GM23338 (cell line): ENCODE data around the gene CIC. TPM values are rescaled to one million over a fixed set of nuclear protein-coding genes. Genes with fewer than 3 reads are reported as not detected.

ENCODE experiments used
- ATAC-seq: fragments of 200-7000 bp; cut with Tn5 transposase; 3 replicates; pipeline ENCODE4 v1.9.1; 2020
- DNase-seq: peaks from one replicate; pipeline ENCODE4 v3.0.0-alpha.2; 2015; ENCODE audit warnings: low spot score
- H2AFZ ChIP-seq: fragments of 200-600 bp; sonication (generic); 2 replicates; pipeline ENCODE4 v1.8.0; 2016; ENCODE audit warnings: antibody characterized with exemption, mild to moderate bottlenecking, moderate library complexity
- H3F3A ChIP-seq: fragments of 200-600 bp; sonication (generic); replicated peaks from 2 replicates; pipeline ENCODE4 v1.8.0; 2017; ENCODE audit warnings: antibody characterized with exemption, mixed run types, low read depth
- H3K27ac ChIP-seq: fragments of 200-600 bp; sonication (generic); 2 replicates; pipeline ENCODE4 v1.6.1; 2016; ENCODE audit warnings: low read depth
- H3K27me3 ChIP-seq: fragments of 200-600 bp; sonication (generic); 2 replicates; pipeline ENCODE4 v1.8.0; 2016; ENCODE audit warnings: mild to moderate bottlenecking, mixed run types, moderate library complexity; ENCODE audit not compliant: insufficient read depth
- H3K36me3 ChIP-seq: fragments of 200-600 bp; sonication (generic); 2 replicates; pipeline ENCODE4 v1.8.0; 2016; ENCODE audit warnings: mild to moderate bottlenecking; ENCODE audit not compliant: insufficient read depth
- H3K4me1 ChIP-seq: fragments of 200-600 bp; sonication (generic); 2 replicates; pipeline ENCODE4 v1.8.0; 2016; ENCODE audit warnings: mild to moderate bottlenecking, moderate library complexity; ENCODE audit not compliant: insufficient read depth
- H3K4me2 ChIP-seq: fragments of 200-600 bp; sonication (generic); 2 replicates; pipeline ENCODE4 v1.7.1; 2017; ENCODE audit warnings: mixed run types
- H3K4me3 ChIP-seq: fragments of 200-600 bp; sonication (generic); 2 replicates; pipeline ENCODE4 v1.6.1; 2016; ENCODE audit warnings: mixed run types
- H3K79me2 ChIP-seq: fragments of 200-600 bp; sonication (generic); replicated peaks from 2 replicates; pipeline ENCODE4 v1.8.0; 2017; ENCODE audit warnings: mild to moderate bottlenecking; ENCODE audit not compliant: insufficient read depth
- H3K9me2 ChIP-seq: fragments of 200-600 bp; sonication (generic); 2 replicates; pipeline ENCODE4 v1.8.0; 2017; ENCODE audit not compliant: insufficient read depth
- H4K20me1 ChIP-seq: fragments of 200-600 bp; sonication (generic); replicated peaks from 2 replicates; pipeline ENCODE4 v1.8.0; 2017; ENCODE audit warnings: mild to moderate bottlenecking; ENCODE audit not compliant: insufficient read depth
- H3K27ac Mint-ChIP-seq: 2 replicates; pipeline ENCODE4 v1.8.0; 2020; ENCODE audit warnings: inconsistent platforms, mild to moderate bottlenecking, moderate library complexity, mixed read lengths
- H3K27me3 Mint-ChIP-seq: 3 replicates; pipeline ENCODE4 v1.8.0; 2022; ENCODE audit warnings: low read depth, mild to moderate bottlenecking, moderate library complexity, mixed read lengths, inconsistent platforms; ENCODE audit not compliant: insufficient read depth, poor library complexity
- H3K36me3 Mint-ChIP-seq: 3 replicates; pipeline ENCODE4 v1.8.0; 2021; ENCODE audit warnings: low read depth, mild to moderate bottlenecking, inconsistent platforms, moderate library complexity, mixed read lengths
- H3K4me1 Mint-ChIP-seq: 3 replicates; pipeline ENCODE4 v1.8.0; 2020; ENCODE audit warnings: mild to moderate bottlenecking, inconsistent platforms, mixed read lengths
- H3K4me3 Mint-ChIP-seq: 3 replicates; pipeline ENCODE4 v1.8.0; 2021; ENCODE audit warnings: moderate library complexity, mild to moderate bottlenecking, inconsistent platforms, mixed read lengths
- H3K9me3 Mint-ChIP-seq: 3 replicates; pipeline ENCODE4 v1.8.0; 2020; ENCODE audit warnings: moderate library complexity, mild to moderate bottlenecking, inconsistent platforms, mixed read lengths
- CREB1 ChIP-seq: fragments of 250-450 bp; sonication (Bioruptor Pico); IDR thresholded peaks from 2 replicates; pipeline ENCODE4 v1.5.0; 2020; ENCODE audit warnings: low read depth, mild to moderate bottlenecking, moderate library complexity
- EZH2 ChIP-seq: fragments of 200-600 bp; sonication (generic); IDR thresholded peaks from one replicate; pipeline ENCODE4 v1.8.0; 2017; ENCODE audit warnings: antibody characterized with exemption, mild to moderate bottlenecking, low read depth; ENCODE audit not compliant: unreplicated experiment
- EZH2phosphoT487 ChIP-seq: fragments of 200-600 bp; sonication (generic); IDR thresholded peaks from one replicate; pipeline ENCODE4 v1.8.1; 2018; ENCODE audit warnings: antibody characterized with exemption; ENCODE audit not compliant: unreplicated experiment
- NANOG ChIP-seq: IDR thresholded peaks from 2 replicates; pipeline ENCODE4 v1.6.1; 2016; ENCODE audit warnings: antibody characterized with exemption, borderline replicate concordance
- POLR2AphosphoS5 ChIP-seq: IDR thresholded peaks from 2 replicates; pipeline ENCODE4 v1.6.1; 2016; ENCODE audit warnings: antibody characterized with exemption, low read depth
- ZNF114 ChIP-seq: fragments of 250-450 bp; sonication (Bioruptor Pico); IDR thresholded peaks from 2 replicates; pipeline ENCODE4 v1.5.0; 2020; ENCODE audit warnings: mild to moderate bottlenecking, moderate library complexity
- ZNF331 ChIP-seq: fragments of 250-450 bp; sonication (Bioruptor Pico); IDR thresholded peaks from 2 replicates; pipeline ENCODE4 v1.5.0; 2020; ENCODE audit warnings: low read depth, mild to moderate bottlenecking, moderate library complexity
- polyA plus RNA-seq: library from polyadenylated mRNA; unstranded; fragments of >200 nt; fragmentation: Nextera tagmentation; extraction: Ambion mirVana; gene quantifications from 2 replicates; pipeline ENCODE4 v1.2.1, GENCODE V29; 2016
- total RNA-seq: library from RNA; depleted of rRNA; stranded (reverse); fragments of >200 nt; shearing (Covaris generic); gene quantifications from 2 replicates; pipeline ENCODE4 v1.2.3, GENCODE V29; 2014
- TF ChIP-seq, protein P1 (sequence below): IDR thresholded peaks from one replicate; pipeline ENCODE4 v1.6.1; 2018; ENCODE audit warnings: antibody characterized with exemption; ENCODE audit not compliant: unreplicated experiment
- TF ChIP-seq, protein P2 (sequence below): IDR thresholded peaks from 2 replicates; pipeline ENCODE4 v1.6.1; 2016; ENCODE audit warnings: antibody characterized with exemption
- TF ChIP-seq, protein P3 (sequence below), 2 experiments: fragments of 200-600 bp in 1 of 2; sonication (generic) in 1 of 2; conservative IDR thresholded peaks; 2 replicates each; pipeline versions ENCODE4 v1.5.1 to v1.6.1; 2016 to 2017; ENCODE audit warnings: antibody characterized with exemption in 2 of 2, low read depth in 2 of 2, mild to moderate bottlenecking in 2 of 2, moderate library complexity in 1 of 2

The CIC gene
- total and polyA plus RNA-seq, 2 experiments from 2014 or later: 13.2 to 42.0 TPM

DNA sequence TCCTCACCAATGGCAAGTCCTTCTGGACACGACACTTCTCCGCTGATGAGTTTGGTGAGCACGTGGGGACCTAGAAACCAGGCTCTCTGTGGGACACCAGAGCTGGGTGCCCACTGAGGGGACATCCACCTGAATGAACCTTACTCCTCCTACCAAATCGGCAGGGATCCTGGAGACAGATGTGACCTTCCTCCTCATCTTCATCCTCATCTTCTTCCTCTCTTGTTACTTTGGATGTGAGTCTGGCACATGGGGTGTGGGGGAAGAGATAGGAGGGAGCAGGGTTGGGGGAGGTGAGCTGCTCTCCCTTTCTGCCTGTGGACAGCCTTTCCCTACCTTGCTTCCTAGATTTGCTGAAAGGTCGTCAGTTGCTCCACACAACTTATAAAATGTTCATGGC lies 46.0 kb downstream of the CIC start:
- DNase-seq: no peak
- Mint-ChIP-seq H3K27me3 (peaks cover 32% of the 10 kb centered on the region), H3K4me3 (no peak overlapping the region; the same call in 2 of the 3 replicates)

DNA sequence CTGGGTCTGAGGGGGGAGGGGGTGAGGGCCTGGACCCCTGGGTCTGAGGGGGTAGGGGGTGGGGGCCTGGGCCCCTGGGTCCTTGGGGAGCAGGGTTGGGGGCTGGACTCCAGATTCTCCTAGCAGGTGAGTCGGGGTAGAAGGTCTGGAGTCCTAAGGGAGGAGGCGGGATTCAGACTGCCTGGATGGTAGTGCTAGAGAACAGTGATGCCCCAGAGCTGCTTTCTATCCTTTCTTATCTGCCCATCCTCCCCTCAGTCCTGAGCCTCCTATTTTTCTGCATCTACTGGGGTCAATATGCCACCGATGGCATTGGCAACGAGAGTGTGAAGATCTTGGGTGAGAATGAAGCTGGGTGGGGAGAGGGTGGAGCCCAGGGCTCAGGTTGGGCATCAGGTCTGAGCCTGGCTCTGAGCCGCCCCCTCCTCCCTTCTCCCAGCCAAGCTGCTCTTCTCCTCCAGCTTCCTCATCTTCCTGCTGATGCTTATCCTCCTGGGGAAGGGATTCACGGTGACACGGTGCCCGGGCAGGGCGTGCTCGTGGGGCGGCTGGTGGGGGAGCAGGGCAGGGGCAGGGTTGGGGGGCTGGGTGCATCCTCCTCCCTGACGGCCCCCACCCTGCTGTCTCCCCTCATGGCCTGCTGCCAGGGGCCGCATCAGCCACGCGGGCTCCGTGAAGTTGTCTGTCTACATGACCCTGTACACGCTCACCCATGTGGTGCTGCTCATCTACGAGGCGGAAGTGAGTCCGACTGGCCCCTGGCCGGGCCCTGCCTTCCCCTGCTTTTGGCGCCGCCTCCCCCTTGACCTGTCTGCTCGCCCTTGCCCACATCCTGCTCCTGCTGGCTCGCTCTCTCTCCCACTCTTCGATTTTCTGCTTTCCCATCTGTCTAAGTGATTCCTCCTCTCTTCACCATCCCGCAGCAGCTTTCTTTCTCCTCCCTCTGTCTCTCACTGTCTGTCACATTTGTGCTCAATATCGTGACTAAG lies 47.5 kb downstream of the CIC start:
- Histone ChIP-seq H3K79me2 (no peaks in the 10 kb centered on the region), H3K27ac (no peak overlapping the region), H4K20me1 (no peaks in the 10 kb centered on the region), H2AFZ (no peak overlapping the region; the same call in 1 of the 2 replicates), H3K4me2 (no peak overlapping the region), H3K4me1 (peaks cover 5% of the 10 kb centered on the region; the same call in 1 of the 2 replicates), H3K27me3 (peaks cover 23% of the 10 kb centered on the region), H3K4me3 (no peak overlapping the region), H3K9me2 (no peaks in the 10 kb centered on the region), H3F3A (0 out of 2 replicates have a peak, but pooled peaks cover 15% of the 10 kb centered on the region), H3K36me3 (no peaks in the 10 kb centered on the region)
- Mint-ChIP-seq H3K27me3 (peaks cover 29% of the 10 kb centered on the region), H3K4me1 (peaks cover 15% of the 10 kb centered on the region), H3K4me3 (no peak overlapping the region; the same call in 2 of the 3 replicates), H3K27ac (no peak overlapping the region), H3K36me3 (no peaks in the 10 kb centered on the region), H3K9me3 (no peaks in the 10 kb centered on the region)
- TF ChIP-seq, protein P1, sequence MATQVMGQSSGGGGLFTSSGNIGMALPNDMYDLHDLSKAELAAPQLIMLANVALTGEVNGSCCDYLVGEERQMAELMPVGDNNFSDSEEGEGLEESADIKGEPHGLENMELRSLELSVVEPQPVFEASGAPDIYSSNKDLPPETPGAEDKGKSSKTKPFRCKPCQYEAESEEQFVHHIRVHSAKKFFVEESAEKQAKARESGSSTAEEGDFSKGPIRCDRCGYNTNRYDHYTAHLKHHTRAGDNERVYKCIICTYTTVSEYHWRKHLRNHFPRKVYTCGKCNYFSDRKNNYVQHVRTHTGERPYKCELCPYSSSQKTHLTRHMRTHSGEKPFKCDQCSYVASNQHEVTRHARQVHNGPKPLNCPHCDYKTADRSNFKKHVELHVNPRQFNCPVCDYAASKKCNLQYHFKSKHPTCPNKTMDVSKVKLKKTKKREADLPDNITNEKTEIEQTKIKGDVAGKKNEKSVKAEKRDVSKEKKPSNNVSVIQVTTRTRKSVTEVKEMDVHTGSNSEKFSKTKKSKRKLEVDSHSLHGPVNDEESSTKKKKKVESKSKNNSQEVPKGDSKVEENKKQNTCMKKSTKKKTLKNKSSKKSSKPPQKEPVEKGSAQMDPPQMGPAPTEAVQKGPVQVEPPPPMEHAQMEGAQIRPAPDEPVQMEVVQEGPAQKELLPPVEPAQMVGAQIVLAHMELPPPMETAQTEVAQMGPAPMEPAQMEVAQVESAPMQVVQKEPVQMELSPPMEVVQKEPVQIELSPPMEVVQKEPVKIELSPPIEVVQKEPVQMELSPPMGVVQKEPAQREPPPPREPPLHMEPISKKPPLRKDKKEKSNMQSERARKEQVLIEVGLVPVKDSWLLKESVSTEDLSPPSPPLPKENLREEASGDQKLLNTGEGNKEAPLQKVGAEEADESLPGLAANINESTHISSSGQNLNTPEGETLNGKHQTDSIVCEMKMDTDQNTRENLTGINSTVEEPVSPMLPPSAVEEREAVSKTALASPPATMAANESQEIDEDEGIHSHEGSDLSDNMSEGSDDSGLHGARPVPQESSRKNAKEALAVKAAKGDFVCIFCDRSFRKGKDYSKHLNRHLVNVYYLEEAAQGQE: no peak
- TF ChIP-seq, protein P2, sequence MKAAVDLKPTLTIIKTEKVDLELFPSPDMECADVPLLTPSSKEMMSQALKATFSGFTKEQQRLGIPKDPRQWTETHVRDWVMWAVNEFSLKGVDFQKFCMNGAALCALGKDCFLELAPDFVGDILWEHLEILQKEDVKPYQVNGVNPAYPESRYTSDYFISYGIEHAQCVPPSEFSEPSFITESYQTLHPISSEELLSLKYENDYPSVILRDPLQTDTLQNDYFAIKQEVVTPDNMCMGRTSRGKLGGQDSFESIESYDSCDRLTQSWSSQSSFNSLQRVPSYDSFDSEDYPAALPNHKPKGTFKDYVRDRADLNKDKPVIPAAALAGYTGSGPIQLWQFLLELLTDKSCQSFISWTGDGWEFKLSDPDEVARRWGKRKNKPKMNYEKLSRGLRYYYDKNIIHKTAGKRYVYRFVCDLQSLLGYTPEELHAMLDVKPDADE: no peak
- TF ChIP-seq EZH2 (no peak), NANOG (no peak), POLR2AphosphoS5 (no peak), CREB1 (CRISPR knock-in tag) (no peak), EZH2phosphoT487 (no peak), ZNF331 (CRISPR knock-in tag) (no peak), ZNF114 (CRISPR knock-in tag) (no peak)
- TF ChIP-seq, protein P3, sequence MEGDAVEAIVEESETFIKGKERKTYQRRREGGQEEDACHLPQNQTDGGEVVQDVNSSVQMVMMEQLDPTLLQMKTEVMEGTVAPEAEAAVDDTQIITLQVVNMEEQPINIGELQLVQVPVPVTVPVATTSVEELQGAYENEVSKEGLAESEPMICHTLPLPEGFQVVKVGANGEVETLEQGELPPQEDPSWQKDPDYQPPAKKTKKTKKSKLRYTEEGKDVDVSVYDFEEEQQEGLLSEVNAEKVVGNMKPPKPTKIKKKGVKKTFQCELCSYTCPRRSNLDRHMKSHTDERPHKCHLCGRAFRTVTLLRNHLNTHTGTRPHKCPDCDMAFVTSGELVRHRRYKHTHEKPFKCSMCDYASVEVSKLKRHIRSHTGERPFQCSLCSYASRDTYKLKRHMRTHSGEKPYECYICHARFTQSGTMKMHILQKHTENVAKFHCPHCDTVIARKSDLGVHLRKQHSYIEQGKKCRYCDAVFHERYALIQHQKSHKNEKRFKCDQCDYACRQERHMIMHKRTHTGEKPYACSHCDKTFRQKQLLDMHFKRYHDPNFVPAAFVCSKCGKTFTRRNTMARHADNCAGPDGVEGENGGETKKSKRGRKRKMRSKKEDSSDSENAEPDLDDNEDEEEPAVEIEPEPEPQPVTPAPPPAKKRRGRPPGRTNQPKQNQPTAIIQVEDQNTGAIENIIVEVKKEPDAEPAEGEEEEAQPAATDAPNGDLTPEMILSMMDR (conservative IDR thresholded peaks at IDR 0.05; ENCODE audit: low read depth in 2 of 2): no peak
- ATAC-seq (no peak), DNase-seq (no peak)

More for the DNA sequence above, 46.0 kb downstream of the CIC start:
- Histone ChIP-seq H2AFZ (no peak overlapping the region), H3K4me3 (no peak overlapping the region), H4K20me1 (no peaks in the 10 kb centered on the region), H3F3A (0 out of 2 replicates have a peak, but pooled peaks cover 15% of the 10 kb centered on the region), H3K27me3 (peaks cover 23% of the 10 kb centered on the region), H3K4me2 (no peak overlapping the region), H3K4me1 (peaks cover 5% of the 10 kb centered on the region; the same call in 1 of the 2 replicates), H3K79me2 (no peaks in the 10 kb centered on the region), H3K36me3 (no peaks in the 10 kb centered on the region), H3K9me2 (no peaks in the 10 kb centered on the region), H3K27ac (no peak overlapping the region)
- no peak for TF ChIP-seq ZNF331 (CRISPR knock-in tag)
- no peak for TF ChIP-seq ZNF114 (CRISPR knock-in tag)
- Mint-ChIP-seq H3K9me3 (no peaks in the 10 kb centered on the region), H3K4me1 (peaks cover 15% of the 10 kb centered on the region), H3K27ac (no peak overlapping the region), H3K36me3 (no peaks in the 10 kb centered on the region)
- ATAC-seq: no peak
